Measurements from ENCODE around the gene MTOR.
A peak's percentile ranks its signal among the peaks of the same experiment; 100 is the strongest.
"Not testable (repeated sequence)": the region's sequence is repeated elsewhere in the genome, so short reads cannot be mapped to it uniquely, and the experiment has no call there.

Gene MTOR

DNA sequence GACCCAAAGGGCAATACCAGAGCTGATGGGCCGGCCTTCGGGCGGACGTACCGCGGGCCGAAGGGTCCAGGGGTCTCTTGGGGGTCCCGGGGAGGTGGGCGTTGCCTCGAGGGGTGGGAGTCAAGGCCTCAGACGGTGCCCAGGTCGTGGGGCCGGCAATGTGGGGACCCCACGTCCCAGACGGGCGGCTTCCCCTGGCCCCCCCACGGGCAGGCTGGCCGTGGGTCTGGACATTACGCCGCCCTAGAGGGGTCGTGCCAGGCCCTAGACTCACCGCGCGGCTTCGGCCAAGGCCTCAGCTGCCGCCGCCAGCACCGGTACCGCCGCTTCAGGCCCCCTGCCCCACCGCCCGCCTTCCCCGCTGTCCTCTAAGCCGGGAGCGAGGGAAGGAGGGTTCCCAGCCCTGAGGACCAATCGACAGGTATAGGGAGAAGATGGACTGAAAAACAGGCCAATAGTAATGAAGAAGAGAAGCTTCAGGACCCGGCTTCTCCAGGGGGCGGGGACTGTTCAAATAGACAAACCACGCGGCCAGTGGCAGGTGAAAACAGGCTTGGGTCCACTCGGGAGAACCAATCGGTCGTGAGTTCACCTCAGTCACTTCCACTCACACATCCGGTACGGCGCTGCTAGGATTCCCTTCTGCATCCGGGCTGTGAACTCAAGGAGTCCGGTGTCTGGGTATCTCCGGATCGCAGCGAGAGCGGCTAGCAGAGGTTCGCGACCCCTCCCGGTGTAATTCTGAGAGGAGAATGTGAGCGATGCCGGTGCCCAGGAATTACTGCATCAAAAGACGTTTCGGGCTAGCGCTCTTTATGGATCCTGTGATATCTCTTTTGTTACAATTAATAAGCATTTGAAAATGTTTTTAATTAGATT is at the start of gene MTOR:
Gene MTOR, minus strand, starts transcription at position 381 of the 879 bp plus-strand sequence. CDS start 3,142 bp downstream, outside the sequence.
- H3K4me3 ChIP-seq (ENCODE audit: low read length) = peak within 1 kb of the TSS; percentile 84
- peak; percentile 100 for DNase-seq (ENCODE audit: low read depth)
- TF ChIP-seq, protein P1, sequence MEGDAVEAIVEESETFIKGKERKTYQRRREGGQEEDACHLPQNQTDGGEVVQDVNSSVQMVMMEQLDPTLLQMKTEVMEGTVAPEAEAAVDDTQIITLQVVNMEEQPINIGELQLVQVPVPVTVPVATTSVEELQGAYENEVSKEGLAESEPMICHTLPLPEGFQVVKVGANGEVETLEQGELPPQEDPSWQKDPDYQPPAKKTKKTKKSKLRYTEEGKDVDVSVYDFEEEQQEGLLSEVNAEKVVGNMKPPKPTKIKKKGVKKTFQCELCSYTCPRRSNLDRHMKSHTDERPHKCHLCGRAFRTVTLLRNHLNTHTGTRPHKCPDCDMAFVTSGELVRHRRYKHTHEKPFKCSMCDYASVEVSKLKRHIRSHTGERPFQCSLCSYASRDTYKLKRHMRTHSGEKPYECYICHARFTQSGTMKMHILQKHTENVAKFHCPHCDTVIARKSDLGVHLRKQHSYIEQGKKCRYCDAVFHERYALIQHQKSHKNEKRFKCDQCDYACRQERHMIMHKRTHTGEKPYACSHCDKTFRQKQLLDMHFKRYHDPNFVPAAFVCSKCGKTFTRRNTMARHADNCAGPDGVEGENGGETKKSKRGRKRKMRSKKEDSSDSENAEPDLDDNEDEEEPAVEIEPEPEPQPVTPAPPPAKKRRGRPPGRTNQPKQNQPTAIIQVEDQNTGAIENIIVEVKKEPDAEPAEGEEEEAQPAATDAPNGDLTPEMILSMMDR (conservative IDR thresholded peaks at IDR 0.05; ENCODE audit: low read length) = peak; percentile 41

DNA sequence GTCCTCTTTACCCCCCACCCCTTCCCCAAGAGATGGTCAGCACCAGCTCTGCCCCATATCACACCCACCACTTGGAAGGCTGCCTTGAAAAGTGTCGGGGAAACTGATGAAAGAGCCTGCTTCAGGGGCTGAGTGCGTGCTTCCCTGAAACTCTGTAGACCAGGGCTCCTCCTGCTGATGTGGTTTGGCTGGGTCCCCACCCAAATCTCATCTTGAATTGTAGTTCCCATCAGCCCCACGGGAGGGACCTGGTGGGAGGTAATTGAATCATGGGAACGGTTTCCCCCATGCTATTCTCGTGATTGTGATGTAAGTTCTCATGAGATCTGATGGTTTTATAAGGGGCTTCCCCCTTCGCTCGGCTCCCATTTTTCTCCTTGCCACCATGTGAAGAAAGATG is 47.0 kb upstream of the MTOR start:
- H3K4me3 ChIP-seq (ENCODE audit: low read length) = no peak overlapping the region
- TF ChIP-seq, protein P1 (conservative IDR thresholded peaks at IDR 0.05; ENCODE audit: low read length) = no peak
- DNase-seq (ENCODE audit: low read depth) = no peak

GRCh38 chr1:11308699-11309224 is 46.4 kb upstream of the MTOR start:
- TF ChIP-seq, protein P1 (conservative IDR thresholded peaks at IDR 0.05; ENCODE audit: low read length) = no peak

DNA sequence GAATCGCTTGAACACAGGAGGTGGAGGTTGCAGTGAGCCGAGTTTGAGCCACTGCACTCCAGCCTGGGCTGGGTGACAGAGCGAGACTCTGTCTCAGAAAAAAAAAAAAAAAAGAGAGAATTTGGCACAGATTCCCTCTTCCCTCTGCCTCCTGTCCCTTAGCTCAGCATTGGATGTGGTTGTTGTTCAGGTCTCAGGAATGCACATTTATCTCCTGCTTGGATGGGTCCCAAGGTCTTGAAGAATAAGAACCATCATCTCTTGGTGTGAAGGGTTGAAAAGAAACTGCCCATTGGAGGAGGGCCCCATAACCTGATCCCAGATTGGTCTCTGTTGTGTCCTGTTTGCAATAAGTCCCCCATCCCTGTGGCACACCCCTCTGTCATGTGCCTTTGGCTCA is 45.5 kb upstream of the MTOR start:
- DNase-seq (ENCODE audit: low read depth) = peak; percentile 23
- H3K4me3 ChIP-seq (ENCODE audit: low read length) = no peak overlapping the region
- TF ChIP-seq, protein P1 (conservative IDR thresholded peaks at IDR 0.05; ENCODE audit: low read length) = no peak

More at GRCh38 chr1:11308699-11309224, 46.4 kb upstream of the MTOR start:
- no peak overlapping the region for H3K4me3 ChIP-seq (ENCODE audit: low read length)
- DNase-seq (ENCODE audit: low read depth) = no peak

DNA sequence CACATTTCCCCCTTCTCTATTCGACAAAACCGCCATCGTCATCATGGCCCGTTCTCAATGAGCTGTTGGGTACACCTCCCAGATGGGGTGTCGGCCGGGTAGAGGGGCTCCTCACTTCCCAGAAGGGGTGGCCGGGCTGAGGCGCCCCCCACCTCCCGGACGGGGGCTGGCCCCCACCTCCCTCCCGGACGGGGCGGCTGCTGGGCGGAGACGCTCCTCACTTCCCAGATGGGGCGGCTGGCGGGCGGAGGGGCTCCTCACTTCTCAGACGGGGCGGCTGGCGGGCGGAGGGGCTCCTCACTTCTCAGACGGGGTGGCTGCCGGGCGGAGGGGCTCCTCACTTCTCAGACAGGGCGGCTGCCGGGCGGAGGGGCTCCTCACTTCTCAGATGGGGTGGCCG is 43.2 kb upstream of the MTOR start:
- H3K4me3 ChIP-seq (ENCODE audit: low read length); DNase-seq (ENCODE audit: low read depth): not testable (repeated sequence)

DNA sequence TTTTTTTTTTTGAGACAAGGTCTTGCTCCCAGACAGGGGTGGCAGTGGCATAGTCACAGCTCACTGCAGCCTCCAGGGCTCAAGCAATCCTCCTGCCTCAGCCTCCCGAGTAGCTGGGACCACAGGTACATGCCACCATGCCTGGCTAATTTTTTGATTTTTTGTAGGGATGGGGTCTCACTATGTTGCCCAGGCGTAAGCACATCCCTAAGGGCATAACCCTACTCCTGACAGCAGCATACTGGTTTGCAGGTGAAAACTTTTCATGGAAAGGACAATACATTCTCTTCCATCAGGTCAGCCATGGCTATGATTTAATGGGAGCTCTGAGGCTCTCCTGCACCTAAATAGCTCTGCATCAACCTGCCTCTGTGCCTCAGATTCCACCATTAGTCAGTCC is 40.0 kb upstream of the MTOR start:
- DNase-seq (ENCODE audit: low read depth) = no peak
- H3K4me3 ChIP-seq (ENCODE audit: low read length) = no peak overlapping the region
- TF ChIP-seq, protein P1 (conservative IDR thresholded peaks at IDR 0.05; ENCODE audit: low read length) = no peak

GRCh38 chr1:11301601-11302000 is 39.2 kb upstream of the MTOR start:
- DNase-seq (ENCODE audit: low read depth) = no peak
- TF ChIP-seq, protein P1 (conservative IDR thresholded peaks at IDR 0.05; ENCODE audit: low read length) = no peak
- no peak overlapping the region for H3K4me3 ChIP-seq (ENCODE audit: low read length)
